Medulla oblongata (tissue), 1 donor: Measurements from ENCODE around the gene COQ3.

ENCODE experiments used
- DNase-seq: peaks from one replicate; pipeline ENCODE4 v3.0.0-alpha.2; 2015; ENCODE audit errors: extremely low spot score

The COQ3 gene, protein sequence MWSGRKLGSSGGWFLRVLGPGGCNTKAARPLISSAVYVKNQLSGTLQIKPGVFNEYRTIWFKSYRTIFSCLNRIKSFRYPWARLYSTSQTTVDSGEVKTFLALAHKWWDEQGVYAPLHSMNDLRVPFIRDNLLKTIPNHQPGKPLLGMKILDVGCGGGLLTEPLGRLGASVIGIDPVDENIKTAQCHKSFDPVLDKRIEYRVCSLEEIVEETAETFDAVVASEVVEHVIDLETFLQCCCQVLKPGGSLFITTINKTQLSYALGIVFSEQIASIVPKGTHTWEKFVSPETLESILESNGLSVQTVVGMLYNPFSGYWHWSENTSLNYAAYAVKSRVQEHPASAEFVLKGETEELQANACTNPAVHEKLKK

GRCh38 chr6:99393698-99394531, at the start of gene COQ3:
COQ3 (minus strand) TSS chr6:99394195; CDS start chr6:99394179, 16 bp downstream.
- peak; percentile 77 for DNase-seq

DNA sequence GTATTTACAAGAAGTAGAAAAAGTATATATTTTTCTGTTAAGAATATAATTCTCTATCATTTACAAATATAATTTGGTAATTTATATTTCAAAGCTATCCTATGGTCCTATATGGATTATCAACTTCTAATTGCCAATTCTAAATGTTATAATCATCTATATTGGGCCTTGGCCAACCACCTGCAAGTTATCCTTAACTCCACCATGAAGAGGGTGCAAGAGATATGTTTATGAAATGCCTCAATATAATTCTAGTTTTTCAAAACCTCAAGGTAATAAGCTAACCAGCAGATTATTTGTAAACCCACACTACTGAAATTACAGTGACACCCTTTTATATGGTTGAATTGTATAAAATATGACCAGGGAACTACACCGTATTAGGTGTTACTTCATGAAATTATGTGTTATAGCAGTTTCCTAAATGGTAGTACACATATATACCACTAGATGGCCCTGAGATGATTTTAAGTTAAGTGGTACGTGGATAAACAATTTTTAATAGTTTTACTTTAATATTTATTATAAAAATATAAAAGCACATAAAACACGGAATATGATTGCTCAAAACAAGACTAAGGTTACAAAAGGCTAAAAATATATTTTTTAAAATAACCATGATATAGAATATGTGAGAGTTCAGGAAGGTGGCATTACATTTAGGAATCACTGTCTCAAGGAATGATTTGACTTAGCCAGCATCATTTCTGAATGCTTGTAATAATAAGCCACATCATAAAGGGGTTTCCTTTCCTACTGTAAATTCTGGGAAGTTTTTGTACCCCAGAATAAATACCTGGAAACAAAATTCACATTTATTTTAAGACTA, 40.9 kb upstream of the COQ3 start:
- no peak for DNase-seq

DNA sequence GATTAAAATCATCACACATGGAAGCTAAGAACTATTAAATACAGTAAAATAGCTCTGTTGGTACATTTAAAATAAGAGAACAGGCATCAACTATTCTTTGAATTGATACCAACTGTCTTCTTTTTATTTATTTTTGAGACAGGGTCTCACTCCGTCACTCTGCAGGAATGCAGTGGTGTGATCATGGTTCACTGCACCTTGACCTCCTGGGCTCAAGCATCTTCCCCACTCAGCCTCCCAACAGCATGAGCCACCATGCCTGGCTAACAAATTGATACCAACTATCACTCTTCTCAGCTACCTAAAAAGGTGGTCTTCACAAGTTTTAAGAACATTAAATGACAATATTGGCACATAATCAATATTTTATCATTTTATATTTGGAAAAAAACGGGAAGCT, 38.9 kb upstream of the COQ3 start:
- DNase-seq, result no peak

GRCh38 chr6:99431901-99432300, 37.9 kb upstream of the COQ3 start:
- no peak for DNase-seq

GRCh38 chr6:99427988-99428387, 34.0 kb upstream of the COQ3 start:
- DNase-seq, result no peak

- no peak for DNase-seq
These were observed 32.4 kb upstream of the COQ3 start for GRCh38 chr6:99426451-99426757.

DNA sequence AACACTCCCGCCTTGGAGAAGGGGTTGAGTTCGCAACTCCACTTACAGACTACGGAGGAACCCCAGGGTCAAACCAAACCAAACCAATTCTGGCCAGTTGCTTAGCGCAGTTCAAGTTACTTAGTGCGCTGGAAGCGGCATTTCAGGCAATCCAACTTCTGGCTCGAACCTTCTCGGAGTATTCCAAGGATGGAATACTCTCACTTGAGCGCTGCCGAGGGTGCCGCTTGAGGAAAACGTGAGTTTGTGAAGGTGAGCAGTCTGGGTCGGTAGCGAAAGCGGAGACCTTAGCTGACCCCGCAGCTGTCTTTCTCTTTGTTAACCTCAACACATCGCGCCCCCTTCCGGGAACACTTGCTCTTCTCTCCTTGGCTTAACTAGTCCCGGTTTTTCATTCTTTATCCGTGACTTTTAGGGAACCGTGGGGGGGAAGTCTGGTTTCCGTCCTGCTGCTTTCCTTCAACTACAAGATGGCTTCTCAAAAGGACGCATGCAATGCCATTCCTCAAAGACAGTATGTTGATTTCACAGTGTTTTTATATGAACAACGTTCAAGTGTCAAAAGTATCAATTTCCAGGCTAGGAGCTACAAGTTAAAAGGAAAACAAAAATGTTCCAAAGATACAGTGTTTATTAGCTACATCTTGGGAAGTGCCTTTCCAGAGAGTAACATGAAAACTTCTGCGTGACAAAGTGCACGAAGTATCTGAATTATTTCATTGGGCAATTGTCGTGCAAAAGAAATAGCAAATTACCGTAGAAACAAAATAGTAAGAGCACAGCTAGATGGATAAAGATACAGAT, 31.9 kb upstream of the COQ3 start:
- peak; percentile 95 for DNase-seq

DNA sequence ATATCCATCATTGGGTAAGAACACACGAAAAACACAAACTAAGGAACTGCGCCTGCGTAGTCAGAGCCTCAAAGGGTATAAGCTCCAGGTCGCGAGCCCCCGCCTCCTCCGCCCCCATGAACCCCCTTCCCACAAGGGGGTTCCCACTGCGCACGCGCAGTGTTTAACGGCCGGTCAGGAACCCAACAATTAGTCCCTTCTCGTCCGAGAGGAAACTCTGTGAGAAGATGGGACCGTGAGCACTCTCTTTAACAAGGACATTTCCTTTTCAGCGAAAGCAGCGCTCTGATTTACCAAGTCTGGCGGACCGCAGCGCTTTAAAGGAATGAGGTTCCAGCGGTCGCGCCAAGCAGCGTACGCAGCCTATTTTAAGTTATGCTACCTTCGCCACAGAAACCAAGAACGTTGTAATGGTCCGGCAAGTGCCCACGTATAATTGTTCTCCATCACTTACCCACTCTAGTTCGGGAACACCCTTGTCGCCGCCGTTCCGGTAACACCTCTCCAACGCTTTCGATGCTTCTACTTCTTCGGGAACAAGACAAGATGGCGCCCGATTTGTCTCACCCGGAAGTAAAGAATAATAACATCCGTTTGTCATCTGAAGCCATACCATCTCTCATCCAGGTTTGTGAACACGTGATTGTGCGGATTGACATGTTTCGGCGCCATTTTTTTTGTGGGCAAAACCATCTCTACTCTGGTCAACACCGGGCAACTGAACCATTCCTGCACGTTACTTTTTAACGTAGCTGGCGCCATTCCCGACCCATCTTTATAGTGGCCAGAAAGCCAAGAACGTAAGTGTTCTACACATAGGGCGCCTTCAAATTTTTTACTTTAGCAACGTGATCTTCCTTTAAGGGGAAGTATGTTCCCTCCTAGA, 31.0 kb upstream of the COQ3 start, which contains the start of gene PNISR:
Gene PNISR (minus strand): TSS at position 548 of the 886 bp plus-strand sequence. CDS start 10,649 bp downstream, outside the sequence.
- peak; percentile 100 for DNase-seq

- DNase-seq, result no peak
These were observed 30.0 kb upstream of the COQ3 start for GRCh38 chr6:99424022-99424421.

DNA sequence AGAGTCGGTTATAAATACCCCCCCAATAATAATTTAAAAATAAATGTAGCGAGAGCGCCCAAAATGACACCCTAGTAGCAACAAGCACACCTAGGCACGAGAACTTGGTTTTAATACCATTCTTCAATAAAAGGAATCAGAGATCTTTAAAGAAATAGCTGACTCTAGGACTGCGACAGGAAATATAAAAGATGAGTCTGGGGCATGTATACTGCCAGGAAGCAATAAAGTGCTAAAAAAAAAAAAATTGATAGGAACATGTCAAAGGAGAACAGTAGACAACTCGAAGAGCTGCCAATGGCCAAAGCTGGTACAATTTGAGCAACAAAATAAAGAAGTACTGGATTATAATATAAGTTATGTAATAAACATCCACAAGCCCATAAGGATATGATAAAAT, 28.9 kb upstream of the COQ3 start:
- DNase-seq, result no peak

GRCh38 chr6:99416892-99417767, 23.1 kb upstream of the COQ3 start:
- no peak for DNase-seq

- DNase-seq, result no peak
These were observed 22.2 kb upstream of the COQ3 start for GRCh38 chr6:99416226-99416625.

DNA sequence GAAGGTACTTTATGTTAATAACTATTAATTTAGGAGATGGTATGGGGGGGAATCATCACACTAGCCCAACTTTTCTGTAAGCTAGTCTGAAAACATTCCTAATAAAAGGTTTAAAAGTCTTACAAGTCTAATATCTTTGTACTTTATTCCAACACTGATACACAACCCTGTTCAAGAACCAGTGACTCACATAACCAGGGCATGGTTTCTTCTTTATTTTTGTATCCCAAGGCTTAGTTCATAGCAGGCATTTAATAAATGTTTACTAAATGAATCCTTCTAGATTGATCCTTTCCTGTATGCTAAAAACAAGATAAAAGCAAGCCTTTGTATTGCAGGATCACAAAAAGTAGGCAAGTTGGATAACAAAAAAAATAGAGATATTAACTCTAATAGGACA, 21.5 kb upstream of the COQ3 start:
- DNase-seq, result no peak

GRCh38 chr6:99412065-99412464, 18.1 kb upstream of the COQ3 start:
- peak; percentile 85 for DNase-seq

- no peak for DNase-seq
These were observed 15.7 kb upstream of the COQ3 start for GRCh38 chr6:99409672-99410071.

DNA sequence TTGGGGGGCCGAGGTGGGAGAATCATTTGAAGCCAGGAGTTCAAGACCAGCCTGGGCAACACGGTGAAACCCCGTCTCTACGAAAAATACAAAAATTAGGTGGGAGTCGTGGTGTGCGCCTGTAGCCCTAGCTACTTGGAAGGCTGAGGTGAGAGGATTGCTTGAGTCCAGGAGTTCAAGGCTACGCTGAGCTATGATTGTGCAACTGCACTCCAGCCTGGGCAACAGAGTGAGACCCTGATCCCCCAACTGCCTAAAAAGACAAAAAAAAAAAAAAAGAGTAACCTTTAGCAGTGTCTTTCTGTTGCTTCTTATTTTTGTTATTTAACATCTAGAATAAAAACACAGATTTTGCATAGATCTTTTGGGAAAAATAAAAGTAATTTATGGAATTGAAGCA, 13.1 kb upstream of the COQ3 start:
- DNase-seq, result no peak

DNA sequence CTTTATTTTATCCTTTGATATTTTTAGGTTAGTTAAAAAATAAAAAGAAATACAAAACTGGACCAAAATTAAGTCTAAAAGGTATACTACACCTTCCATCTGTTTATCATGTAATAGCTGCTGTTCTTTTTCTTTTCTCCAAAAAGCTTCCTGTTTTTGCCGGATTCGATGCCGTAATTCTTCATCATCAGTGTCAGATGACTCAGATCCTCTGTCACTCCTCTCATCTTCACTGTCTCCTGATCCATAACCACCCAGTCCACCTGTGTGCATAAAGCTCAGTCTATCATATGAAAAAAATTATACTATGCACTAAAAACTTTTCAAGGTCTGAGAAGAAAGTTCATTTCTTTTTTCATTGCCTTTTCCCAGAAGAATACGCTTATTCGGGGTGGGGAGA, 8.5 kb upstream of the COQ3 start:
- DNase-seq, result no peak

GRCh38 chr6:99397287-99397686, 3.3 kb upstream of the COQ3 start:
- no peak for DNase-seq

GRCh38 chr6:99393366-99393697, 663 bp downstream of the COQ3 start:
- DNase-seq, result no peak
